Endothelial cell (in vitro differentiated cells): Measurements from ENCODE around the gene OR5A2. TPM values are rescaled to one million over a fixed set of nuclear protein-coding genes. Genes with fewer than 3 reads are reported as not detected.
A peak's percentile ranks its signal among the peaks of the same experiment; 100 is the strongest.

Experiments used
- DNase-seq: peaks from one replicate; pipeline ENCODE4 v3.0.0; 2021; ENCODE audit warnings: low spot score
- H3K27ac Mint-ChIP-seq: one replicate; pipeline ENCODE4 v1.8.0; 2021; ENCODE audit warnings: mixed read lengths, inconsistent platforms; ENCODE audit not compliant: unreplicated experiment
- H3K27me3 Mint-ChIP-seq: one replicate; pipeline ENCODE4 v1.8.0; 2021; ENCODE audit warnings: mild to moderate bottlenecking, moderate library complexity, mixed read lengths, inconsistent platforms; ENCODE audit not compliant: unreplicated experiment
- H3K36me3 Mint-ChIP-seq: one replicate; pipeline ENCODE4 v1.8.0; 2021; ENCODE audit warnings: mild to moderate bottlenecking, low read depth, mixed read lengths, inconsistent platforms; ENCODE audit not compliant: unreplicated experiment
- H3K4me1 Mint-ChIP-seq: one replicate; pipeline ENCODE4 v1.8.0; 2021; ENCODE audit warnings: mild to moderate bottlenecking, mixed read lengths, inconsistent platforms; ENCODE audit not compliant: unreplicated experiment
- H3K4me3 Mint-ChIP-seq: one replicate; pipeline ENCODE4 v1.8.0; 2021; ENCODE audit warnings: mild to moderate bottlenecking, mixed read lengths, inconsistent platforms; ENCODE audit not compliant: unreplicated experiment
- H3K9me3 Mint-ChIP-seq: one replicate; pipeline ENCODE4 v1.8.0; 2021; ENCODE audit warnings: mixed read lengths, inconsistent platforms; ENCODE audit not compliant: unreplicated experiment
- long read RNA-seq: library from polyadenylated mRNA; unstranded; transcript quantifications from one replicate; pipeline ENCODE4 v2.0.0, GENCODE V29; 2020; ENCODE audit not compliant: unreplicated experiment
- total RNA-seq: library from RNA; stranded (reverse); fragmentation: NEBNext Ultra II Directional; extraction: Animal tissue kit (Norgen Biotek cat#: 25700); gene quantifications from one replicate; pipeline ENCODE4 v1.2.1, GENCODE V29; 2021; ENCODE audit not compliant: unreplicated experiment
- TF ChIP-seq, protein P1 (sequence below): fragments of 200-600 bp; sonication (generic); IDR thresholded peaks from one replicate; pipeline ENCODE4 v1.5.0; 2021; ENCODE audit warnings: antibody characterized with exemption; ENCODE audit not compliant: unreplicated experiment

The OR5A2 gene, protein sequence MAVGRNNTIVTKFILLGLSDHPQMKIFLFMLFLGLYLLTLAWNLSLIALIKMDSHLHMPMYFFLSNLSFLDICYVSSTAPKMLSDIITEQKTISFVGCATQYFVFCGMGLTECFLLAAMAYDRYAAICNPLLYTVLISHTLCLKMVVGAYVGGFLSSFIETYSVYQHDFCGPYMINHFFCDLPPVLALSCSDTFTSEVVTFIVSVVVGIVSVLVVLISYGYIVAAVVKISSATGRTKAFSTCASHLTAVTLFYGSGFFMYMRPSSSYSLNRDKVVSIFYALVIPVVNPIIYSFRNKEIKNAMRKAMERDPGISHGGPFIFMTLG
- total RNA-seq, result not detected
- long read RNA-seq, result 0 reads

DNA sequence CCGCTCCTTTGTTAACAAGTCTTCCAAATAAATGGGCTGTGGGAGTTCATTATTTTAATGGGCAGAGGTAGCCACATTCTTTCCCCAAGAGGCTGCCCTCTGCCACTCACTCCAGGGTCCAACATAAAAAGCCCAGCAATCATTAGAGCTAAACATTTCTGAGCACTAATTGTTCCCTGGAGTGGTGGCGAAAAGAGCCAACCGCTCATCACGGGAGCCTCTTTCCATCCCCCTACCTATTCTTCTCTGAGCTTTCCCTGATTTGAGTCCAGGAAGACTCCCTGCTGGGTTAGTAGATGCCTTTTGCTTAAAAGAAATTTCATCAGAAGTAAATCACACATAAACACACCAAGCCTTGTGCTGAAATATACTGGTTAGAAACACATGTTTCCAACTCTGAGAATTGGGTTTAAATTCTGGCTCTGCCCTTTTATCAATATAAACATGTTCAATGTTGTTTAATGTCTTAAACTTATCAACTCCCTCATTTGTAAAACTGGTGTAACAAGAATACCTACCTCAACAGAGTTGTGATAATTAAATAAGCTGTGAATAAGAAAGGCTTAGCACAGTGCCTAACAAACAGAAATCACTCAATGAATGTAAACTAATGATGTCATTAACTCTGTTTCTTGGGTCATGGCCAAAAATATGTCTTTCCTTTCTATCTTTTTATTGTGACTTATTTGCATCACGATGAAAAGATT is at the start of gene OR5A2:
TSS of gene OR5A2 (minus strand) at position 53 of the 707 bp plus-strand sequence. CDS start 3,460 bp downstream, outside the sequence.
- H3K4me1 Mint-ChIP-seq, result peaks cover 22% of the 10 kb centered on the region
- no peaks in the 10 kb centered on the region for H3K36me3 Mint-ChIP-seq
- peak within 1 kb of the TSS; percentile 62 for H3K27ac Mint-ChIP-seq
- H3K4me3 Mint-ChIP-seq, result no peak within 1 kb of the TSS
- no peaks in the 10 kb centered on the region for H3K27me3 Mint-ChIP-seq
- TF ChIP-seq, protein P1, sequence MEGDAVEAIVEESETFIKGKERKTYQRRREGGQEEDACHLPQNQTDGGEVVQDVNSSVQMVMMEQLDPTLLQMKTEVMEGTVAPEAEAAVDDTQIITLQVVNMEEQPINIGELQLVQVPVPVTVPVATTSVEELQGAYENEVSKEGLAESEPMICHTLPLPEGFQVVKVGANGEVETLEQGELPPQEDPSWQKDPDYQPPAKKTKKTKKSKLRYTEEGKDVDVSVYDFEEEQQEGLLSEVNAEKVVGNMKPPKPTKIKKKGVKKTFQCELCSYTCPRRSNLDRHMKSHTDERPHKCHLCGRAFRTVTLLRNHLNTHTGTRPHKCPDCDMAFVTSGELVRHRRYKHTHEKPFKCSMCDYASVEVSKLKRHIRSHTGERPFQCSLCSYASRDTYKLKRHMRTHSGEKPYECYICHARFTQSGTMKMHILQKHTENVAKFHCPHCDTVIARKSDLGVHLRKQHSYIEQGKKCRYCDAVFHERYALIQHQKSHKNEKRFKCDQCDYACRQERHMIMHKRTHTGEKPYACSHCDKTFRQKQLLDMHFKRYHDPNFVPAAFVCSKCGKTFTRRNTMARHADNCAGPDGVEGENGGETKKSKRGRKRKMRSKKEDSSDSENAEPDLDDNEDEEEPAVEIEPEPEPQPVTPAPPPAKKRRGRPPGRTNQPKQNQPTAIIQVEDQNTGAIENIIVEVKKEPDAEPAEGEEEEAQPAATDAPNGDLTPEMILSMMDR, result no peak
- DNase-seq, result no peak
- no peaks in the 10 kb centered on the region for H3K9me3 Mint-ChIP-seq

DNA sequence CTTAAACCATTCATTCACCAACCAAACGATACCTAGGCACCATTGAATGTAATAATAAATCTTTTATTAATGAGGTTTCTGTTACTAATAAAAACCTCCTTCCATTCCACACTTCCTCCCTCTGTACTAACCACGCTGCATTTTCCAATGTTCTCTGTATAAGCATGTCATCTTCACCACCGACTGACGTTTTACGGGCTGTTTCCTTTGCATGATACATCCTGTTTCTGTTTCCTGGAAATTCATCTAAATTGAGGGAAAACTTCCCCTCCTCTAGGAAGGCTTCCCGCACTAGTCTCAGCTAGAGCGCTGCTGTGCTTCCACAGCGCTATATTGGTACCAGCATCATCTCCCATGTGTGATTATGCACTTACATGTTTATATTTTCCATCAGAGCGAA is 49.0 kb upstream of the OR5A2 start:
- no peaks in the 10 kb centered on the region for H3K9me3 Mint-ChIP-seq
- H3K27ac Mint-ChIP-seq, result peak overlapping the region; percentile 62
- no peaks in the 10 kb centered on the region for H3K36me3 Mint-ChIP-seq
- peaks cover 4% of the 10 kb centered on the region for H3K4me1 Mint-ChIP-seq
- H3K4me3 Mint-ChIP-seq, result no peak overlapping the region
- TF ChIP-seq, protein P1, result no peak
- peaks cover 1% of the 10 kb centered on the region for H3K27me3 Mint-ChIP-seq
- DNase-seq, result peak; percentile 4

DNA sequence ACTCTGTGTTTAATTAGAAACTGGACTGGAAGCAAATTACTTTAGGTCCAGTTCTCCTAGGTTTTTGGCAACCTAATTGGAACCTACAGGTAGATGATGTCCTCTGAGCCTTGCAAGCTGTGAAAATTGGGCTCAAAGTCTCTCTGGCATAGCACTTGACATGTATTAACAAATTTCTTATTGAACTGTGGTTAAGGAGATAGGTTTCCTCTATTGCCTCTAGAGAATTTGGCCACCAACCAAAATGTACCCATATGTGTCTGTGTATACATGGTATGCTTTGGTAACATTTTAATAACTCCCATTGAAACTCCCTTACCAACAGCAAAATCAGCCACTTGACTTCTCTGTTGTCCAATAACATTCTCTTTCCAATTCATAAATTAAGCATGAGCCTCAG is 46.8 kb upstream of the OR5A2 start, which contains the start of gene OR4D10:
TSS of gene OR4D10 (plus strand) at position 301 of the 400 bp plus-strand sequence. CDS start 4,115 bp downstream, outside the sequence.
- Mint-ChIP-seq H3K4me3 (no peak within 1 kb of the TSS), H3K4me1 (peaks cover 4% of the 10 kb centered on the region), H3K9me3 (no peaks in the 10 kb centered on the region), H3K36me3 (no peaks in the 10 kb centered on the region), H3K27ac (no peak within 1 kb of the TSS), H3K27me3 (no peaks in the 10 kb centered on the region)
- TF ChIP-seq, protein P1, result no peak
- DNase-seq, result no peak

DNA sequence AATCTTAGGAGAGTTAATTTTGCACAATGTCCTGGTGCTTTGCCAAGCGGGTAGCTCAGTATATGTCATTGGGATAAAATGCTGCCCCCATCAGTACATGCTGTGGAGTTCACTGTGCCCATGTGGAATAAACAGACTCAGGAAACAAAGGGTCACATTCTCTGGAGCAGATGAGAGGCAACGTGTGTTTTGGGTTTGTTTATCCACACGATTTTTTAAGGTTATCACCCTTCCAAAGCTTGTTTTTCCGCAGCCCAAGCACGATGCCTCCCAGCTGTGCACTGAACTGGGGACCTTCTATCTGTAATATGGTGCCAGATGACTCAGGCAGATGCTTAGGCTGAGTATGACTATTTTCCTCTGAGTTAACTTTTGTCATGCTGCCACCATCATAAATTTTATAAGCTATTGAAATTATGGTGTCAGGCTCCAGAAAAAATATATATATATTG is 37.0 kb upstream of the OR5A2 start:
- no peak overlapping the region for H3K27ac Mint-ChIP-seq

More for the DNA sequence above, 37.0 kb upstream of the OR5A2 start:
- Mint-ChIP-seq H3K27me3 (no peaks in the 10 kb centered on the region), H3K36me3 (no peaks in the 10 kb centered on the region), H3K9me3 (no peaks in the 10 kb centered on the region), H3K4me3 (no peak overlapping the region), H3K4me1 (no peaks in the 10 kb centered on the region)
- DNase-seq, result no peak
- TF ChIP-seq, protein P1, result no peak
